Neutrophil (primary cell): Measurements from ENCODE around the gene ZNF10.

Experiments
- H3K27ac ChIP-seq: fragments of 200-600 bp; sonication (generic); 2 replicates; pipeline ENCODE4 v1.5.1; 2016; ENCODE audit warnings: mild to moderate bottlenecking, moderate library complexity
- H3K27me3 ChIP-seq: fragments of 200-600 bp; sonication (generic); 2 replicates; pipeline ENCODE4 v1.6.0; 2016; ENCODE audit warnings: mild to moderate bottlenecking
- H3K36me3 ChIP-seq: fragments of 200-600 bp; sonication (generic); 2 replicates; pipeline ENCODE4 v1.5.1; 2017
- H3K4me1 ChIP-seq, 2 experiments: fragments of 200-600 bp in 1 of 2; sonication (generic) in 1 of 2; 1 replicate in 1 of 2; 2 replicates in 1 of 2; pipeline versions ENCODE4 v1.5.1 to v1.6.1; 2013 to 2016; ENCODE audit warnings: low read depth in 1 of 2, low read length in 1 of 2, mild to moderate bottlenecking in 1 of 2, moderate library complexity in 1 of 2; ENCODE audit not compliant: control insufficient read depth in 1 of 2, insufficient read depth in 1 of 2
- H3K4me3 ChIP-seq, 2 experiments: fragments of 200-600 bp in 1 of 2; sonication (generic) in 1 of 2; 1 replicate in 1 of 2; 2 replicates in 1 of 2; pipeline ENCODE4 v1.5.1; 2013 to 2016; ENCODE audit warnings: low read depth in 1 of 2, low read length in 1 of 2, mild to moderate bottlenecking in 1 of 2, moderate library complexity in 1 of 2
- H3K9me3 ChIP-seq: fragments of 200-600 bp; sonication (generic); 2 replicates; pipeline ENCODE4 v1.5.1; 2016
- TF ChIP-seq, protein P1 (sequence below): fragments of 200-600 bp; sonication (generic); IDR thresholded peaks from 2 replicates; pipeline ENCODE4 v1.5.1; 2016; ENCODE audit warnings: antibody characterized with exemption

Gene ZNF10

DNA sequence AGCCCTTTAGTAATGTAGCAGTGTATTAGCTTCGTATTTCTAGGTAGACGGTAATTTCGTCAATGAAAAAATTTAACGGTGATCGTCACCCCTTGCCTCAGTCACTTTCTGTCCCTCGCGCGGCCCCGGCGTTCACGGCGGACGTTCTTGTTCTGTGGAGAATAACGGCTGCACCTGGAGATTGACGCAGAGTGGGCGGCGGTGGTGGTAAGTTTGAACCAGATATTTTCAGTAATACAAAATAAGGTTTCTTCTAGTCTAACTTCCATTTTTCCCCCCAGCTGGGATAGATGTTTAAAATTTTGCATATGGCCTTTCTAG lies 341 bp downstream of the ZNF10 start:
- Histone ChIP-seq H3K27me3 (no peaks in the 10 kb centered on the region), H3K4me3 (peak overlapping the region; percentile 75 to 95), H3K27ac (peak overlapping the region; percentile 97), H3K36me3 (no peaks in the 10 kb centered on the region), H3K9me3 (peaks cover 19% of the 10 kb centered on the region), H3K4me1 (peaks cover 14 to 22% of the 10 kb centered on the region in 2 experiments)
- TF ChIP-seq, protein P1, sequence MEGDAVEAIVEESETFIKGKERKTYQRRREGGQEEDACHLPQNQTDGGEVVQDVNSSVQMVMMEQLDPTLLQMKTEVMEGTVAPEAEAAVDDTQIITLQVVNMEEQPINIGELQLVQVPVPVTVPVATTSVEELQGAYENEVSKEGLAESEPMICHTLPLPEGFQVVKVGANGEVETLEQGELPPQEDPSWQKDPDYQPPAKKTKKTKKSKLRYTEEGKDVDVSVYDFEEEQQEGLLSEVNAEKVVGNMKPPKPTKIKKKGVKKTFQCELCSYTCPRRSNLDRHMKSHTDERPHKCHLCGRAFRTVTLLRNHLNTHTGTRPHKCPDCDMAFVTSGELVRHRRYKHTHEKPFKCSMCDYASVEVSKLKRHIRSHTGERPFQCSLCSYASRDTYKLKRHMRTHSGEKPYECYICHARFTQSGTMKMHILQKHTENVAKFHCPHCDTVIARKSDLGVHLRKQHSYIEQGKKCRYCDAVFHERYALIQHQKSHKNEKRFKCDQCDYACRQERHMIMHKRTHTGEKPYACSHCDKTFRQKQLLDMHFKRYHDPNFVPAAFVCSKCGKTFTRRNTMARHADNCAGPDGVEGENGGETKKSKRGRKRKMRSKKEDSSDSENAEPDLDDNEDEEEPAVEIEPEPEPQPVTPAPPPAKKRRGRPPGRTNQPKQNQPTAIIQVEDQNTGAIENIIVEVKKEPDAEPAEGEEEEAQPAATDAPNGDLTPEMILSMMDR = no peak

DNA sequence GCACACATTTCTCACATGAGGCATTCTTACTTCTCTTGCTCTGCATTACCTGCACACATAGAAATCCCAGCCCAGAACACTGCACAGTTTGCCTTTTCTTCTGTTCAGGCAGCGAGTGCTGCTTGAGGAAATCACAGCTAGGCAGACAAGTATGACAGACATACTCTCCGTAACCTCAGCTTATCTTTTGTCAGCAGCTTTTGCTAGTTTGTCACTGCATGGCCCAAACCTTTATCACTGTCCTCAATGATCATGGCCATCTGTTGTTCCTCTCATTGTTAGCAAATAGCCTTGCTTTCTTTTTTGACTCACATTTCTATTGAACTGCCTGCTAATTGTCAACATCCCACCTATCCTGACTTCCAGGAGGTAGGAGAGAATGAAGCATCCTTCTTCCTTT lies 5.3 kb downstream of the ZNF10 start:
- Histone ChIP-seq H3K4me3 (no peak overlapping the region), H3K27me3 (no peaks in the 10 kb centered on the region), H3K36me3 (no peaks in the 10 kb centered on the region), H3K27ac (no peak overlapping the region), H3K9me3 (peaks cover 25% of the 10 kb centered on the region), H3K4me1 (peaks cover 7 to 8% of the 10 kb centered on the region in 2 experiments)
- TF ChIP-seq, protein P1 = no peak

DNA sequence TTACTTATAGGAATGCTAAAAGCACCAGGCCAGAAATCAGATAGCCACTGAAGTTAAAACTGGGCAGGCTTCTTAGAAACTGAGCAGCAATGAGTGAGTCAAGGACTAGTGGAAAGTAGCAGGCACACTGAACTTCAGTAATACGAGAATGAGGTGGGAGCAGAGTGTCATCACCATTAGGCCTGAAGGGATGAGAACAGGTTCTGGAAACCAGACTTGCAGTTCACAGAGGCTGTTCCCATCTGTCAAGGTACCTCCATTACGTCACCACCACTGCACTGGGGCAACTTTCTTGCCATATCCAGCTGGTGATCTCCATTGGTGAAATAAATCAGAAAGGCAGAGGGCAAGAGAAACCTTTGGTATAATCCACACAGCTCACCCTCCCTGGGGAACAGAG lies 15.6 kb downstream of the ZNF10 start:
- H3K27ac ChIP-seq = no peak overlapping the region
- H3K4me3 ChIP-seq = no peak overlapping the region
- no peaks in the 10 kb centered on the region for H3K27me3 ChIP-seq
- H3K4me1 ChIP-seq = no peaks in the 10 kb centered on the region
- TF ChIP-seq, protein P1 = no peak
- peaks cover 24% of the 10 kb centered on the region for H3K9me3 ChIP-seq
- peaks cover 7% of the 10 kb centered on the region for H3K36me3 ChIP-seq

DNA sequence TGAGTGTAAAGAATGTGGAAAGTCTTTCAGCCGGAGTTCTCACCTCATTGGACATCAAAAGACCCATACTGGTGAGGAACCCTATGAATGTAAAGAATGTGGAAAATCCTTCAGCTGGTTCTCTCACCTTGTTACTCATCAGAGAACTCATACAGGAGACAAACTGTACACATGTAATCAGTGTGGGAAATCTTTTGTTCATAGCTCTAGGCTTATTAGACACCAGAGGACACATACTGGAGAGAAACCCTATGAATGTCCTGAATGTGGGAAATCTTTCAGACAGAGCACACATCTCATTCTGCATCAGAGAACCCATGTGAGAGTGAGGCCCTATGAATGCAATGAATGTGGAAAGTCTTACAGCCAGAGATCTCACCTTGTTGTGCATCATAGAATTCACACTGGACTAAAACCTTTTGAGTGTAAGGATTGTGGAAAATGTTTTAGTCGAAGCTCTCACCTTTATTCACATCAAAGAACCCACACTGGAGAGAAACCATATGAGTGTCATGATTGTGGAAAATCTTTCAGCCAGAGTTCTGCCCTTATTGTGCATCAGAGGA lies 25.8 kb downstream of the ZNF10 start:
- Histone ChIP-seq H3K4me3 (no peak overlapping the region), H3K27me3 (no peaks in the 10 kb centered on the region), H3K4me1 (no peaks in the 10 kb centered on the region), H3K36me3 (peaks cover 4% of the 10 kb centered on the region), H3K9me3 (peaks cover 45% of the 10 kb centered on the region), H3K27ac (no peak overlapping the region)
- TF ChIP-seq, protein P1 = no peak

DNA sequence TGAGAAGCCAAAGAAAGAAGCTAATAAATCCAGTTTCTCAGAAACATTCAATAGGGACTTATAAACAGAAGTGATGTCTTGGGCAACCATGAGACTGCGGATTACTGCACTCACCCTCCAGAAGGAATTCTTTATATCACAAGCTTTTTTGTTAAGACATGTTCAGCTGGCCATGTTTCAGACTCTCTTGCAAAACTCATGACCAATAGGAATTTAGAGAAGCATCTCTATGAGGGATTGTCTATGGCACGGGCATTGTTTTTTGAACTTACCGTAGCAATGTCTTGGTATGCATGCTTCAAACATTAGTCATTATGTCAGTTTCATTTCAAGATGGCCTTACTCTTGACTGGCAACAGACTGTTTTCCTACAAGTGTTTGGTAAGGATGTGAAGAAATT lies 35.3 kb downstream of the ZNF10 start:
- Histone ChIP-seq H3K9me3 (peaks cover 7% of the 10 kb centered on the region), H3K4me3 (no peak overlapping the region), H3K27ac (no peak overlapping the region), H3K4me1 (no peaks in the 10 kb centered on the region), H3K27me3 (no peaks in the 10 kb centered on the region), H3K36me3 (no peaks in the 10 kb centered on the region)
- TF ChIP-seq, protein P1 = no peak

DNA sequence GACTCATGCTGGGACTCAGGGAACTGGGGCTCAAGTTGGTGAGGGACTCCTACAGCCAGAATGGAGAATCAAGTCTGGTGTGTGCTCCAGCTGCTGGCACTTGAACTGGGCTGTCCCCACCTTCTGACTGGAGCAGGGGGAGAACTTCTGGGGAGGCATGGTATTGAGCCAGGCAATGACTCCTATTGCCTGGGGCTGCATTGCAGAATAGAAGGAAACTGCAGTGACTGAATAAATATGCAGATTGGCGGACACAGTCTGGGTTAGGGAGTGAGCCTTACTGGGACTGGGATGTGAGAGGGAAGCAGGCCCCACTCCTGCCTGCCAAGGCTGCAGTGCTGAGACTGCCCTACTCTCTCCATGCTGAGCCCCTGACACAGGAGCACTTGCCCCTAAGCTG lies 42.1 kb downstream of the ZNF10 start:
- no peaks in the 10 kb centered on the region for H3K27me3 ChIP-seq
- H3K4me1 ChIP-seq = no peaks in the 10 kb centered on the region
- no peak overlapping the region for H3K27ac ChIP-seq
- H3K9me3 ChIP-seq = peaks cover 7% of the 10 kb centered on the region
- no peak overlapping the region for H3K4me3 ChIP-seq
- no peaks in the 10 kb centered on the region for H3K36me3 ChIP-seq
- TF ChIP-seq, protein P1 = no peak
